Muscle of leg (tissue), 11 donors: ENCODE data around the gene PPP2R3A. TPM values are rescaled to one million over a fixed set of nuclear protein-coding genes. Genes with fewer than 3 reads are reported as not detected.

ENCODE experiments used
- DNase-seq: peaks from one replicate; pipeline ENCODE4 v3.0.0; 2013
- H3K27ac ChIP-seq: one replicate; pipeline ENCODE4 v1.5.1; 2013; ENCODE audit warnings: mild to moderate bottlenecking, low read length, control low read depth
- H3K27me3 ChIP-seq: one replicate; pipeline ENCODE4 v1.6.1; 2013; ENCODE audit warnings: low read length; ENCODE audit not compliant: control insufficient read depth, insufficient read depth
- H3K36me3 ChIP-seq: one replicate; pipeline ENCODE4 v1.6.1; 2013; ENCODE audit warnings: low read length; ENCODE audit not compliant: control insufficient read depth, insufficient read depth
- H3K4me1 ChIP-seq: one replicate; pipeline ENCODE4 v1.6.1; 2013; ENCODE audit warnings: low read length; ENCODE audit not compliant: control insufficient read depth, insufficient read depth
- H3K4me3 ChIP-seq: one replicate; pipeline ENCODE4 v1.5.1; 2013; ENCODE audit warnings: low read length, control low read depth
- H3K9me3 ChIP-seq: replicated peaks from 2 replicates; pipeline ENCODE4 v1.6.1; 2013; ENCODE audit warnings: low read depth, low read length; ENCODE audit not compliant: control insufficient read depth
- WGBS: methylation state at CpG from one replicate; pipeline ENCODE4 v1.1.5; 2013; ENCODE audit warnings: missing lambda C conversion rate; ENCODE audit not compliant: insufficient coverage; 5-methylcytosine and 5-hydroxymethylcytosine counted together
- polyA plus RNA-seq, 8 donors: library from polyadenylated mRNA; unstranded; fragments of 120-200 nt; gene quantifications; one replicate each; pipeline versions ENCODE4 v1.2.1 to v1.2.3, GENCODE V29; 2013; ENCODE audit warnings: inconsistent platforms in 1 of 8, low replicate concordance in 1 of 8; ENCODE audit not compliant: insufficient read length in 8 of 8, insufficient read depth in 1 of 8
- total RNA-seq: library from RNA; stranded (reverse); fragments of 120-200 nt; gene quantifications from one replicate; pipeline ENCODE4 v1.2.4, GENCODE V29; 2013

PPP2R3A gene
- total and polyA plus RNA-seq, 9 donors = 29.9 to 64.6 (median 48.2) TPM

- WGBS = 75% methylated on average over 4 of the region's 4 CpGs
- Histone ChIP-seq H3K27ac (no peak overlapping the region), H3K4me3 (no peak overlapping the region), H3K36me3 (peaks cover 9% of the 10 kb centered on the region), H3K4me1 (no peaks in the 10 kb centered on the region), H3K27me3 (no peaks in the 10 kb centered on the region), H3K9me3 (no peaks in the 10 kb centered on the region)
- DNase-seq = no peak
These were observed 90.0 kb downstream of the PPP2R3A start for GRCh38 chr3:136055491-136055890.

- no peaks in the 10 kb centered on the region for H3K27me3 ChIP-seq
- no peak overlapping the region for H3K4me3 ChIP-seq
- WGBS = 75% methylated on average over 2 of the region's 2 CpGs
- H3K9me3 ChIP-seq = peaks cover under 1% of the 10 kb centered on the region
- no peak overlapping the region for H3K27ac ChIP-seq
- H3K4me1 ChIP-seq = no peaks in the 10 kb centered on the region
- DNase-seq = no peak
- peaks cover 9% of the 10 kb centered on the region for H3K36me3 ChIP-seq
These were observed 101.7 kb downstream of the PPP2R3A start for GRCh38 chr3:136067211-136067610.

- Histone ChIP-seq H3K4me3 (no peak overlapping the region), H3K4me1 (no peaks in the 10 kb centered on the region), H3K36me3 (peaks cover 9% of the 10 kb centered on the region), H3K9me3 (no peaks in the 10 kb centered on the region), H3K27ac (no peak overlapping the region), H3K27me3 (no peaks in the 10 kb centered on the region)
- DNase-seq = no peak
- no CpG with 5 or more reads among the region's 5 CpGs for WGBS
These were observed 103.2 kb downstream of the PPP2R3A start for GRCh38 chr3:136068708-136069107.

- WGBS = no CpG with 5 or more reads among the region's 5 CpGs
- Histone ChIP-seq H3K9me3 (no peaks in the 10 kb centered on the region), H3K36me3 (peaks cover 9% of the 10 kb centered on the region), H3K27me3 (no peaks in the 10 kb centered on the region), H3K27ac (no peak overlapping the region), H3K4me3 (no peak overlapping the region), H3K4me1 (no peaks in the 10 kb centered on the region)
- no peak for DNase-seq
These were observed 104.4 kb downstream of the PPP2R3A start for GRCh38 chr3:136069933-136070332.

GRCh38 chr3:136070334-136070733 lies 104.8 kb downstream of the PPP2R3A start:
- H3K27ac ChIP-seq = no peak overlapping the region
- no peak overlapping the region for H3K4me3 ChIP-seq
- DNase-seq = no peak
- H3K27me3 ChIP-seq = no peaks in the 10 kb centered on the region
- H3K4me1 ChIP-seq = no peaks in the 10 kb centered on the region
- H3K36me3 ChIP-seq = peaks cover 9% of the 10 kb centered on the region
- H3K9me3 ChIP-seq = no peaks in the 10 kb centered on the region
- no CpG with 5 or more reads among the region's 3 CpGs for WGBS

- Histone ChIP-seq H3K9me3 (no peaks in the 10 kb centered on the region), H3K27ac (no peak overlapping the region), H3K4me1 (no peaks in the 10 kb centered on the region), H3K4me3 (no peak overlapping the region), H3K36me3 (peaks cover 9% of the 10 kb centered on the region), H3K27me3 (no peaks in the 10 kb centered on the region)
- WGBS = 69% methylated on average over 6 of the region's 9 CpGs
- no peak for DNase-seq
These were observed 105.7 kb downstream of the PPP2R3A start for GRCh38 chr3:136070953-136071949.

- DNase-seq = no peak
- WGBS = no CpG with 5 or more reads among the region's 1 CpG
- Histone ChIP-seq H3K27ac (no peak overlapping the region), H3K4me3 (no peak overlapping the region), H3K27me3 (no peaks in the 10 kb centered on the region), H3K9me3 (no peaks in the 10 kb centered on the region), H3K36me3 (peaks cover 5% of the 10 kb centered on the region), H3K4me1 (no peaks in the 10 kb centered on the region)
These were observed 109.1 kb downstream of the PPP2R3A start for GRCh38 chr3:136074546-136075170.

GRCh38 chr3:136075218-136075808 lies 109.8 kb downstream of the PPP2R3A start:
- WGBS = no CpG with 5 or more reads among the region's 1 CpG
- Histone ChIP-seq H3K27me3 (no peaks in the 10 kb centered on the region), H3K27ac (no peak overlapping the region), H3K9me3 (no peaks in the 10 kb centered on the region), H3K4me3 (no peak overlapping the region), H3K4me1 (no peaks in the 10 kb centered on the region), H3K36me3 (peaks cover 4% of the 10 kb centered on the region)
- peak; percentile 90 for DNase-seq

GRCh38 chr3:136075811-136076210 lies 110.3 kb downstream of the PPP2R3A start:
- Histone ChIP-seq H3K9me3 (no peaks in the 10 kb centered on the region), H3K27ac (no peak overlapping the region), H3K4me1 (no peaks in the 10 kb centered on the region), H3K36me3 (peaks cover 3% of the 10 kb centered on the region), H3K4me3 (no peak overlapping the region), H3K27me3 (no peaks in the 10 kb centered on the region)
- DNase-seq = peak; percentile 16
- WGBS = no CpG with 5 or more reads among the region's 3 CpGs
